Psoas muscle (tissue), 8 donors: Measurements from ENCODE around the gene CAPN9. TPM values are rescaled to one million over a fixed set of nuclear protein-coding genes. Genes with fewer than 3 reads are reported as not detected.
"Not testable (repeated sequence)": the region's sequence is repeated elsewhere in the genome, so short reads cannot be mapped to it uniquely, and the experiment has no call there.

Experiments
- ATAC-seq, 4 donors: fragments of 200-7000 bp; cut with Tn5 transposase; one replicate each; pipeline ENCODE4 v1.9.1; 2020; ENCODE audit warnings: moderate library complexity in 3 of 4, mild to moderate bottlenecking in 2 of 4
- DNase-seq, 2 donors: peaks; one replicate each; pipeline ENCODE4 v3.0.0-alpha.2; 2020
- H3K27ac ChIP-seq: fragments of 200-600 bp; one replicate; pipeline ENCODE4 v1.8.0; 2022
- H3K27me3 ChIP-seq, 3 donors: fragments of 200-600 bp in 1 of 3; one replicate each; pipeline versions ENCODE4 v1.6.1 to v1.8.0; 2013 to 2022; ENCODE audit warnings: low read length in 2 of 3, mild to moderate bottlenecking in 2 of 3, moderate library complexity in 1 of 3; ENCODE audit not compliant: insufficient read depth in 3 of 3
- H3K36me3 ChIP-seq, 2 donors: fragments of 200-600 bp in 1 of 2; one replicate each; pipeline versions ENCODE4 v1.6.1 to v1.8.0; 2013 to 2022; ENCODE audit warnings: low read depth in 1 of 2, mild to moderate bottlenecking in 1 of 2, moderate library complexity in 1 of 2; ENCODE audit not compliant: insufficient read depth in 1 of 2
- H3K4me1 ChIP-seq: fragments of 200-600 bp; one replicate; pipeline ENCODE4 v1.8.0; 2022
- H3K4me3 ChIP-seq: fragments of 200-600 bp; one replicate; pipeline ENCODE4 v1.8.0; 2022; ENCODE audit warnings: mild to moderate bottlenecking
- H3K9me3 ChIP-seq: fragments of 200-600 bp; one replicate; pipeline ENCODE4 v1.8.0; 2022
- WGBS, 3 donors: extraction: QIAGEN DNeasy Blood & Tissue Kit; methylation state at CpG; one replicate each; pipeline versions ENCODE4 v1.1.6 to v1.1.7; 2013; 5-methylcytosine and 5-hydroxymethylcytosine counted together
- intact Hi-C, 2 donors: fragments of 100-400 bp; cut with DNase I; formaldehyde crosslinking; loops; one replicate each; pipeline versions ENCODE4 v1.11.0 to v1.14.2; 2022
- polyA plus RNA-seq, 3 donors: library from polyadenylated mRNA; stranded (reverse); fragments of 200-250 nt; gene quantifications; one replicate each; pipeline ENCODE4 v1.2.3, GENCODE V29; 2013
- total RNA-seq, 4 donors: library from RNA; stranded (reverse); fragmentation: NEBNext Ultra II Directional in 2 of 4; extraction: Animal tissue kit (Norgen Biotek cat#: 25700) in 2 of 4; gene quantifications; one replicate each; pipeline versions ENCODE4 v1.2.1 to v1.2.4, GENCODE V29; 2021 to 2023
- TF ChIP-seq, protein P1 (sequence below): fragments of 200-600 bp; IDR thresholded peaks from one replicate; pipeline ENCODE4 v1.8.0; 2022; ENCODE audit warnings: antibody characterized with exemption
- donor health status: healthy with polysubstance abuse.
- donor health status: DM: no; HTN: no; CAD: no; lungs with moderate emphysema.
- donor health status: Bipolar disorder and iron deficiency.
- donor health status: healthy.
- donor health status: DM: yes; HTN: yes; CAD: no.
- donor health status: DM: no; HTN: no; CAD: no.
- donor health status: DM: no; HTN: no; CAD: no.
- donor health status: DM: yes; HTN: yes; CAD: no.

CAPN9 gene
- total and polyA plus RNA-seq, 7 donors: 0.03 TPM; not detected in 6

DNA sequence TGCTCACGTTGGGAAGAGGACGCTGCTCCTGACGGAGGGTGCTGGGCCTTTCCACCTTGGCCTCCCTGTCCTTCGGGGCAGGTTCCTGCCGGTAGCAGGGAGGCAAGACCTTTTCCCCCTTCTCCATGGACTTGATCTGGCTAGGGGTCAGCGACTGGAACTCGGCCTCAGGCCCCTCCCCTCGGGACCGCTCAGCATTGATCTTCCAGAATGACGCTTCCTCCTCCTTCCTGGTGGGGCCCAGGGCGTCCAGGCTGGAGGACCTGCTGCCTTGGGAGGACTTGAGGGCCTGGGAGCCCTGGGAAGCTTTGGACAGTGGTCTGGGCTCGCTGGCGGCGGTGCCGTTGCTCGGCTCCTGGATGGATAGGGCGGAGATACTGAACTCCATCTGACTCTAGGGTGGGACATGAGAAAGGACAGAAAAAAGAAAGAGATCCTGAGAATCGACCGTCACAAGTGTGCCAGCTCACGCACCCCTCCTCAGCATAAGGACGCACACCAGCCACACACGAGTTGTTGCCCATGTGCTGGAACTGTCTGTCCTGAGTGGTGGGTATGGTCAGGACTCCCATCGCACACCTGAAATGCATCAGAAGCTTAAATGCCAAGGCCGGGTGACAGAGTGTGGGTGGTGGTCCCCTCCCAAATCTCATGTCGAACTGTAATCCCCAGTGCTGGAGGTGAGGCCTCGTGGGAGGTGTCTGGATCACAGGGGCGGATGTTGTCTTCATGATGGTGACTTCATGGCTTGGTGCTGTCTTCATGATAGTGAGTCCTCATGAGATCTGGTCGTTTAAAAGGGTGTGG is 96.5 kb downstream of the CAPN9 start:
- no peak overlapping the region for H3K27ac ChIP-seq
- intact Hi-C loops: no loop called here
- WGBS, 3 donors: 90 to 93% (median 90%) methylated on average over 27 to 28 of the region's 28 CpGs
- ATAC-seq (no peak), DNase-seq (no peak)
- TF ChIP-seq, protein P1, sequence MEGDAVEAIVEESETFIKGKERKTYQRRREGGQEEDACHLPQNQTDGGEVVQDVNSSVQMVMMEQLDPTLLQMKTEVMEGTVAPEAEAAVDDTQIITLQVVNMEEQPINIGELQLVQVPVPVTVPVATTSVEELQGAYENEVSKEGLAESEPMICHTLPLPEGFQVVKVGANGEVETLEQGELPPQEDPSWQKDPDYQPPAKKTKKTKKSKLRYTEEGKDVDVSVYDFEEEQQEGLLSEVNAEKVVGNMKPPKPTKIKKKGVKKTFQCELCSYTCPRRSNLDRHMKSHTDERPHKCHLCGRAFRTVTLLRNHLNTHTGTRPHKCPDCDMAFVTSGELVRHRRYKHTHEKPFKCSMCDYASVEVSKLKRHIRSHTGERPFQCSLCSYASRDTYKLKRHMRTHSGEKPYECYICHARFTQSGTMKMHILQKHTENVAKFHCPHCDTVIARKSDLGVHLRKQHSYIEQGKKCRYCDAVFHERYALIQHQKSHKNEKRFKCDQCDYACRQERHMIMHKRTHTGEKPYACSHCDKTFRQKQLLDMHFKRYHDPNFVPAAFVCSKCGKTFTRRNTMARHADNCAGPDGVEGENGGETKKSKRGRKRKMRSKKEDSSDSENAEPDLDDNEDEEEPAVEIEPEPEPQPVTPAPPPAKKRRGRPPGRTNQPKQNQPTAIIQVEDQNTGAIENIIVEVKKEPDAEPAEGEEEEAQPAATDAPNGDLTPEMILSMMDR: no peak
- no peak overlapping the region for H3K4me3 ChIP-seq
- peaks cover 0 to 49% of the 10 kb centered on the region in 2 donors for H3K36me3 ChIP-seq
- H3K4me1 ChIP-seq: peaks cover 15% of the 10 kb centered on the region
- no peaks in the 10 kb centered on the region for H3K9me3 ChIP-seq
- no peaks in the 10 kb centered on the region for H3K27me3 ChIP-seq

DNA sequence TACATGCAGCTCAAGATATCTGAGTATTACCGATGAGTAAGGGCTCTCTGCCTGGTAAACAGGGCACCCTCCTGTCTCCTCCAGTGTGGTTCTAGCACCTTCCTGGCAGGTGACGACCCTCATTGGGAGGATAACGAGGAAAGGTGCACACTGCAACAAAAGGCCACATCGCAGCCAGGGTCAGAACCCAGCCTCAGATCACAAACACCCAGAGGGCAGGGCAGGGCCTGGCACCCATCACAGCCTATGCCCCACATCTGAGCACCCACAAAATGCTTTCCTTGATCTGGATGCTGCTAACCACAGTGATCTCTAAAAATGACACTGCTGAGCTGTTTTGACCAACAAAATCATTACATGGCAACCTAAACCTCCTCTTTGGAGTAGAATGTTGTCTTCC is 97.4 kb downstream of the CAPN9 start:
- ATAC-seq (no peak), DNase-seq (no peak)
- whole genome bisulfite sequencing, 3 donors: 86 to 99% (median 97%) methylated on average over 4 of the region's 4 CpGs
- H3K36me3 ChIP-seq: peaks cover 0 to 40% of the 10 kb centered on the region in 2 donors
- no peaks in the 10 kb centered on the region for H3K9me3 ChIP-seq
- no peak overlapping the region for H3K27ac ChIP-seq
- H3K4me1 ChIP-seq: peaks cover 24% of the 10 kb centered on the region
- H3K4me3 ChIP-seq: no peak overlapping the region
- intact Hi-C loops: no loop called here
- H3K27me3 ChIP-seq: no peaks in the 10 kb centered on the region
- TF ChIP-seq, protein P1: no peak

DNA sequence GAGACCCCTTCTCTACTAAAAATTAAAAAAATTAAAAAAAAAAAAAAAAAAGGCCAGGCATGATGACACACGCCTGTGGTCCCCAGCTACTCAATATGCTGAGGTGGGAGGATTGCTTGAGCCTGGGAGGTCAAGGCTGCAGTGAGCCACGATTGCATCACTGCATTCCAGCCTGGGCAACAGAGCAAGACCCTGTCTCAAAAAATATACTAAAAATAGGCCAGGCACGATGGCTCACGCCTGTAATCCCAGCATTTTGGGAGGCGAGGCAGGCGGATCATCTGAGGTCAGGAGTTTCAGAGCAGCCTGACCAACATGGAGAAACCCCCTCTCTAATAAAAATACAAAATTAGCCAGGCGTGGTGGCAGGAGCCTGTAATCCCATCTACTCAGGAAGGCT is 98.0 kb downstream of the CAPN9 start:
- H3K9me3 ChIP-seq, H3K27ac ChIP-seq, H3K27me3 ChIP-seq, H3K4me3 ChIP-seq, DNase-seq, intact Hi-C loops: not testable (repeated sequence)
- Histone ChIP-seq H3K4me1 (peaks cover 30% of the 10 kb centered on the region), H3K36me3 (peaks cover 0 to 34% of the 10 kb centered on the region in 2 donors)
- WGBS, 3 donors: 59 to 75% (median 65%) methylated on average over 7 of the region's 7 CpGs
- peak in 2 of 4 donors; percentile 20 to 24 for ATAC-seq

DNA sequence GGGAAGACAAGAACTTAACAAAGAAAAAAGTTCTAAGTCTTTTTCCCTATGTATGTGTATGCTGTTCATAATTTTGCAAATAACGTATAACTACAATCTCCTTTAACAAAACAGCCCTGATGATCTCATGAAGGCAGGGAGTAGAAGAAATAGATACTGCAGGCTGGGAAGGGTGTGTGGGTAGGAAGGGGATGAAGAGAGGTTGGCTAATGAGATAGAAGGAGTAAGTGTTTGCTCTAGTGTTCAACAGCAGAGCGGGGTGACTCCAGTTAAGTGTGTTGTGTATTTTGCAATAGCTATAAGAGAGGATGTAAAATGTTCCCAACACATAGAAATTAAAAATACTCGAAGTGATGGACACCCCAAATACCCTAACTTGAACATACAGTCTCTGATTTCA is 101.0 kb downstream of the CAPN9 start:
- H3K4me3 ChIP-seq: no peak overlapping the region
- no peak for DNase-seq
- peaks cover 0 to 23% of the 10 kb centered on the region in 2 donors for H3K36me3 ChIP-seq
- no peak overlapping the region for H3K27ac ChIP-seq
- intact Hi-C loops: no loop called here
- H3K4me1 ChIP-seq: peaks cover 42% of the 10 kb centered on the region
- WGBS, 3 donors: 93 to 94% (median 93%) methylated on average over 3 of the region's 3 CpGs
- no peaks in the 10 kb centered on the region for H3K27me3 ChIP-seq
- no peak for ATAC-seq
- TF ChIP-seq, protein P1: no peak
- H3K9me3 ChIP-seq: no peaks in the 10 kb centered on the region

DNA sequence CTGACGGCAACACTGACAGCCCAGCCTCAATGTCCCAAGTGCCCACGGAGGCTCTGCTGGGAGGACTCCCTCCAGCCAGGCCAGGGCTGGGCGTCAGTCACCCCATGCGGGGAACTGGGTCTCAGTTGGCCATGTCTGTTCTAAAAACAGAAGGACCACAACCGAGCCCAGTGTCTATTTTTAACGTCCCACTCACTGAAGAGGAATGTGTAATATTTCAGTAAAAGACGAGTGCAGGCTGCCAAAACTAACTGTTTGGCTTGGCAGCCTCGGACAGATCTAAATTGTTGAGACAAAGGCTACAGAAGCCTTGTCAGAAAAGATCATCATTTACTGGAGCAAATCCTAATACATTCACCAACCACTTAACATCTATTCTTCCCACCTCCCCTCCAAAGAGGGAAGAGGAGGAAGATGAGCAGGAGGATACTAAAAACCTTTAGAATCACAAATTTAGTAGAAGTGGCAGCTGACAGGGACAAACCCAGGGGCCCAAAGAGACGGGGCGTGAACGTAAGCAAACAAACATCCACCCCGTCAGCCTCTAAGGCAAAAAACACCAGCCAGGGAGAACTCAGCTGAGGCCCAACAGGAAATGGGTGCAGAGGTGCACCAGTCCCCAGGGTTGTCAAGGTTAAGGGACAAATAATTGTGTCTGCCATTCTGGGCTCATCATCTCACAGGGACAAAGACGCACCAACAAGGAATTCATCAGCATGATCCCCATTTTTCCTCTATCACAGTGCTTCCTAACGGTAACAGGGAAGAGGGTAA is 102.5 kb downstream of the CAPN9 start:
- Histone ChIP-seq H3K27me3 (no peaks in the 10 kb centered on the region), H3K36me3 (peaks cover 0 to 22% of the 10 kb centered on the region in 2 donors), H3K4me3 (peak overlapping the region; percentile 7), H3K9me3 (no peaks in the 10 kb centered on the region), H3K4me1 (peaks cover 54% of the 10 kb centered on the region), H3K27ac (peak overlapping the region; percentile 53)
- intact Hi-C loops: no loop called here
- WGBS, 3 donors: 31 to 39% (median 32%) methylated on average over 14 of the region's 14 CpGs
- DNase-seq (peak; percentile 61 to 73), ATAC-seq (peak; percentile 74 to 85 (median 75))
- TF ChIP-seq, protein P1: no peak
